NCI-H187 treated with DMSO at 0.1 percent for 48 hours (cell line): Measurements from ENCODE around the gene PPM1L.

Experiments used
- DNase-seq: peaks from one replicate; lab custom pipeline; 2025; lab: John Stamatoyannopoulos, UW

The PPM1L gene

GRCh38 chr3:160765211-160765610, 9.2 kb downstream of the PPM1L start:
- no peak for DNase-seq

- DNase-seq, result no peak
Measured at GRCh38 chr3:160768031-160768430, 12.0 kb downstream of the PPM1L start.

GRCh38 chr3:160768918-160769317, 12.9 kb downstream of the PPM1L start:
- no peak for DNase-seq

- no peak for DNase-seq
Measured at GRCh38 chr3:160771811-160772459, 15.9 kb downstream of the PPM1L start.

- no peak for DNase-seq
Measured at GRCh38 chr3:160773722-160774121, 17.7 kb downstream of the PPM1L start.

- no peak for DNase-seq
Measured at GRCh38 chr3:160774172-160774571, 18.1 kb downstream of the PPM1L start.

GRCh38 chr3:160778480-160778879, 22.4 kb downstream of the PPM1L start:
- no peak for DNase-seq

- no peak for DNase-seq
Measured at GRCh38 chr3:160779040-160779439, 23.0 kb downstream of the PPM1L start.

GRCh38 chr3:160780245-160780644, 24.2 kb downstream of the PPM1L start:
- DNase-seq, result no peak

- DNase-seq, result peak; percentile 47
Measured at GRCh38 chr3:160781402-160781801, 25.4 kb downstream of the PPM1L start.

- DNase-seq, result no peak
Measured at GRCh38 chr3:160781863-160782262, 25.8 kb downstream of the PPM1L start.

GRCh38 chr3:160784853-160785252, 28.8 kb downstream of the PPM1L start:
- DNase-seq, result no peak

GRCh38 chr3:160790726-160791125, 34.7 kb downstream of the PPM1L start:
- DNase-seq, result no peak

- no peak for DNase-seq
Measured at GRCh38 chr3:160792540-160792939, 36.5 kb downstream of the PPM1L start.

GRCh38 chr3:160793722-160794252, 37.8 kb downstream of the PPM1L start:
- no peak for DNase-seq

- DNase-seq, result no peak
Measured at GRCh38 chr3:160796089-160796812, 40.2 kb downstream of the PPM1L start.

GRCh38 chr3:160796813-160797164, 40.8 kb downstream of the PPM1L start:
- DNase-seq, result no peak

GRCh38 chr3:160797356-160797755, 41.3 kb downstream of the PPM1L start:
- no peak for DNase-seq

- DNase-seq, result no peak
Measured at GRCh38 chr3:160801386-160802118, 45.5 kb downstream of the PPM1L start.

GRCh38 chr3:160804762-160805161, 48.7 kb downstream of the PPM1L start:
- no peak for DNase-seq

GRCh38 chr3:160806094-160806493, 50.1 kb downstream of the PPM1L start:
- DNase-seq, result no peak

GRCh38 chr3:160806686-160807085, 50.7 kb downstream of the PPM1L start:
- no peak for DNase-seq

GRCh38 chr3:160808838-160809237, 52.8 kb downstream of the PPM1L start:
- no peak for DNase-seq
